K562 (cell line): Measurements from ENCODE around the gene SFPQ. TPM values are rescaled to one million over a fixed set of nuclear protein-coding genes. Genes with fewer than 3 reads are reported as not detected.

ENCODE experiments used
- ADNP ChIP-seq: fragments of 200-800 bp; sonication (Bioruptor generic); IDR thresholded peaks from 2 replicates; pipeline ENCODE4 v1.6.1; 2016; ENCODE audit warnings: missing genetic modification characterization, missing compliant biosample characterization
- EP400 ChIP-seq: fragments of 450-650 bp; IDR thresholded peaks from 2 replicates; pipeline ENCODE4 v1.6.1; 2017; ENCODE audit warnings: antibody characterized with exemption, mild to moderate bottlenecking, moderate library complexity
- HDAC2 ChIP-seq: fragments of 450-650 bp; IDR thresholded peaks from 2 replicates; pipeline ENCODE4 v1.6.1; 2016; ENCODE audit warnings: mild to moderate bottlenecking
- HES1 ChIP-seq: fragments of 450-650 bp; IDR thresholded peaks from 2 replicates; pipeline ENCODE4 v1.6.1; 2016; ENCODE audit warnings: low read depth, mild to moderate bottlenecking, moderate library complexity
- MAFF ChIP-seq: IDR thresholded peaks from 2 replicates; pipeline ENCODE4 v1.6.1; 2012; ENCODE audit warnings: low read length, improper control_type of control experiment
- NCOA6 ChIP-seq: fragments of 450-650 bp; IDR thresholded peaks from 2 replicates; pipeline ENCODE4 v1.6.1; 2017; ENCODE audit warnings: mild to moderate bottlenecking
- NFYB ChIP-seq: IDR thresholded peaks from 2 replicates; pipeline ENCODE4 v1.6.1; 2011; ENCODE audit warnings: mild to moderate bottlenecking, moderate library complexity; ENCODE audit not compliant: insufficient read length; ENCODE audit errors: extremely low read depth
- PTBP1 ChIP-seq: fragments of 200-400 bp; formaldehyde crosslinking; IDR thresholded peaks from 2 replicates; pipeline ENCODE4 v1.6.1; 2017; ENCODE audit warnings: low read depth, low read length
- RBBP5 ChIP-seq: fragments of 200-600 bp; sonication (generic); IDR thresholded peaks from 2 replicates; pipeline ENCODE4 v1.6.1; 2012; ENCODE audit warnings: borderline replicate concordance, mild to moderate bottlenecking, low read length, control low read depth, inconsistent platforms; ENCODE audit not compliant: insufficient read depth, poor library complexity, severe bottlenecking
- RBM14 ChIP-seq: fragments of 200-400 bp; formaldehyde crosslinking; IDR thresholded peaks from 2 replicates; pipeline ENCODE4 v1.6.1; 2018; ENCODE audit warnings: low read depth, mild to moderate bottlenecking, low read length, moderate library complexity, borderline replicate concordance; ENCODE audit not compliant: insufficient read depth
- RBM17 ChIP-seq: fragments of 200-400 bp; formaldehyde crosslinking; IDR thresholded peaks from 2 replicates; pipeline ENCODE4 v1.6.1; 2017; ENCODE audit warnings: low read depth, mild to moderate bottlenecking, low read length, borderline replicate concordance
- RFX1 ChIP-seq: fragments of 450-650 bp; IDR thresholded peaks from 2 replicates; pipeline ENCODE4 v1.6.1; 2016; ENCODE audit warnings: mild to moderate bottlenecking, moderate library complexity
- RUNX1 ChIP-seq: sonication (generic); IDR thresholded peaks from 2 replicates; pipeline ENCODE4 v1.6.1; 2016; ENCODE audit warnings: antibody characterized with exemption, low read depth
- SAFB ChIP-seq: fragments of 200-400 bp; formaldehyde crosslinking; IDR thresholded peaks from 2 replicates; pipeline ENCODE4 v1.6.1; 2017; ENCODE audit warnings: low read depth, low read length, borderline replicate concordance
- SRSF1 ChIP-seq: fragments of 200-400 bp; formaldehyde crosslinking; IDR thresholded peaks from 2 replicates; pipeline ENCODE4 v1.6.1; 2017; ENCODE audit warnings: mild to moderate bottlenecking, low read depth, low read length, moderate library complexity
- TAF1 ChIP-seq: IDR thresholded peaks from 2 replicates; pipeline ENCODE4 v1.6.1; 2011; ENCODE audit warnings: mild to moderate bottlenecking, low read length, moderate library complexity; ENCODE audit not compliant: insufficient read depth, control insufficient read depth, severe bottlenecking; ENCODE audit errors: extremely low read depth
- TAF9B ChIP-seq: fragments of 450-650 bp; IDR thresholded peaks from 2 replicates; pipeline ENCODE4 v1.6.1; 2018; ENCODE audit warnings: mild to moderate bottlenecking; ENCODE audit not compliant: partially characterized antibody
- TBP ChIP-seq: optimal IDR thresholded peaks from 2 replicates; pipeline ENCODE3; 2011; ENCODE audit warnings: low read depth, low read length, improper control_type of control experiment
- TEAD2 ChIP-seq: fragments of 450-650 bp; IDR thresholded peaks from 2 replicates; pipeline ENCODE4 v1.6.1; 2016; ENCODE audit warnings: missing genetic modification characterization, control low read depth, missing compliant biosample characterization
- ZBTB8A ChIP-seq: fragments of 450-650 bp; IDR thresholded peaks from 2 replicates; pipeline ENCODE4 v1.6.1; 2018; ENCODE audit warnings: mild to moderate bottlenecking, moderate library complexity; ENCODE audit not compliant: partially characterized antibody
- ZNF184 ChIP-seq: sonication (generic); formaldehyde crosslinking; IDR thresholded peaks from 2 replicates; pipeline ENCODE4 v1.5.0; 2020; ENCODE audit warnings: missing genetic modification reagents
- ZNF24 ChIP-seq: fragments of 450-650 bp; IDR thresholded peaks from 2 replicates; pipeline ENCODE4 v1.6.1; 2016
- ZNF3 ChIP-seq: fragments of 250-450 bp; sonication (Bioruptor Pico); IDR thresholded peaks from 2 replicates; pipeline ENCODE4 v1.5.0; 2021; ENCODE audit warnings: mild to moderate bottlenecking, moderate library complexity
- ZNF395 ChIP-seq: fragments of 200-800 bp; sonication (Bioruptor generic); IDR thresholded peaks from 2 replicates; pipeline ENCODE4 v1.6.1; 2017; ENCODE audit warnings: missing genetic modification characterization, missing compliant biosample characterization
- ZNF778 ChIP-seq: fragments of 450-650 bp; formaldehyde crosslinking; IDR thresholded peaks from 2 replicates; pipeline ENCODE4 v1.4.0; 2020; ENCODE audit warnings: mild to moderate bottlenecking, moderate library complexity
- ZNF785 ChIP-seq: fragments of 250-450 bp; sonication (Bioruptor Pico); IDR thresholded peaks from 2 replicates; pipeline ENCODE4 v1.4.0; 2020; ENCODE audit warnings: mild to moderate bottlenecking
- ZZZ3 ChIP-seq: fragments of 450-650 bp; IDR thresholded peaks from 2 replicates; pipeline ENCODE4 v1.6.1; 2016; ENCODE audit warnings: antibody characterized with exemption, mild to moderate bottlenecking, moderate library complexity
- polyA plus RNA-seq, 8 experiments: library from polyadenylated mRNA; depleted of rRNA in 4 of 8; stranded (reverse) in 5 of 8; unstranded in 3 of 8; fragments of >200 nt; fragmentation: Nextera tagmentation in 2 of 8; fragmentation: Illumina TruSeq in 1 of 8; extraction: Ambion mirVana in 2 of 8; extraction: Trizol in 1 of 8; gene quantifications; 2 replicates each; pipeline versions ENCODE4 v1.2.1 to v1.2.3, GENCODE V29; 2011 to 2014; ENCODE audit warnings: inconsistent platforms in 1 of 8, missing spikeins in 1 of 8
- total RNA-seq, 7 experiments: library from RNA; depleted of rRNA in 6 of 7; stranded (reverse); fragments of >200 nt in 6 of 7; fragmentation: Illumina TruSeq in 2 of 7; extraction: Trizol in 2 of 7; gene quantifications; 2 replicates each; pipeline versions ENCODE4 v1.2.1 to v1.2.3, GENCODE V29; 2011 to 2021; ENCODE audit warnings: low replicate concordance in 1 of 7
- TF ChIP-seq, protein P1 (sequence below): sonication (generic); formaldehyde crosslinking; IDR thresholded peaks from 2 replicates; pipeline ENCODE4 v1.9.0; 2022; ENCODE audit warnings: mild to moderate bottlenecking, missing genetic modification reagents
- TF ChIP-seq, protein P2 (sequence below): fragments of 450-650 bp; IDR thresholded peaks from 2 replicates; pipeline ENCODE4 v1.6.1; 2016; ENCODE audit warnings: antibody characterized with exemption

Gene SFPQ
- total and polyA plus RNA-seq, 9 of the 15 experiments (the other 6 are each of a cell fraction or from before 2014, with no cell fraction given): 69.7 to 562 (median 399) TPM

DNA sequence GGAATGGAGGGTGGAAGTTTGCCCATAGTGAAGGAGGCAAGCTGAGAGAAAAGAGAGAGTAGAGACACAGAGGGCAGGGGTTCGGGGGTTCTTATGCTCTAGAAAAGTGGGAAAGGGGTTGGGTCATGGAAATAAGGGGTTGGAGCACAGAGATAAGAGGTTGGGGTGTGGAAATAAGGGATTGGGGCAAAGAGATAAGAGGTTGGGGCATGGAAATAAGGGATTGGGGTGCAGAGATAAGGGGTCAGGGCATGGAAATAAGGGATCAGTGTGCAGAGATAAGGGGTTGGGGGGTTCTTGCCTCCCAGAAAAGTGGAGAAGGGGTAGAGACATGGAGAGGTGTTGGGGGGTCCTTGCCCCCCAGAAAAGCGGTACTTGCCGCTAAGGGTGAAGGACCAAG is 56.2 kb downstream of the SFPQ start (continued):
- TF ChIP-seq TEAD2 (tag): no peak
- TF ChIP-seq HDAC2: peak; percentile 83
- no peak for TF ChIP-seq RBM17
- TF ChIP-seq NFYB: no peak
- TF ChIP-seq RBM14: no peak
- TF ChIP-seq ZBTB8A: no peak
- TF ChIP-seq RBBP5: no peak
- TF ChIP-seq NCOA6: no peak
- 0 out of 2 replicates have a peak, but pooled peaks have one; percentile 27 for TF ChIP-seq ADNP
- TF ChIP-seq RUNX1: no peak
- TF ChIP-seq SRSF1: no peak
- no peak; the same call in 1 of the 2 replicates for TF ChIP-seq EP400
- TF ChIP-seq ZZZ3: no peak
- TF ChIP-seq SAFB: no peak
- no peak for TF ChIP-seq PTBP1
- TF ChIP-seq, protein P1, sequence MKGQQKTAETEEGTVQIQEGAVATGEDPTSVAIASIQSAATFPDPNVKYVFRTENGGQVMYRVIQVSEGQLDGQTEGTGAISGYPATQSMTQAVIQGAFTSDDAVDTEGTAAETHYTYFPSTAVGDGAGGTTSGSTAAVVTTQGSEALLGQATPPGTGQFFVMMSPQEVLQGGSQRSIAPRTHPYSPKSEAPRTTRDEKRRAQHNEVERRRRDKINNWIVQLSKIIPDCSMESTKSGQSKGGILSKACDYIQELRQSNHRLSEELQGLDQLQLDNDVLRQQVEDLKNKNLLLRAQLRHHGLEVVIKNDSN (CRISPR knock-in tag): no peak
- TF ChIP-seq TAF1: no peak
- TF ChIP-seq, protein P2, sequence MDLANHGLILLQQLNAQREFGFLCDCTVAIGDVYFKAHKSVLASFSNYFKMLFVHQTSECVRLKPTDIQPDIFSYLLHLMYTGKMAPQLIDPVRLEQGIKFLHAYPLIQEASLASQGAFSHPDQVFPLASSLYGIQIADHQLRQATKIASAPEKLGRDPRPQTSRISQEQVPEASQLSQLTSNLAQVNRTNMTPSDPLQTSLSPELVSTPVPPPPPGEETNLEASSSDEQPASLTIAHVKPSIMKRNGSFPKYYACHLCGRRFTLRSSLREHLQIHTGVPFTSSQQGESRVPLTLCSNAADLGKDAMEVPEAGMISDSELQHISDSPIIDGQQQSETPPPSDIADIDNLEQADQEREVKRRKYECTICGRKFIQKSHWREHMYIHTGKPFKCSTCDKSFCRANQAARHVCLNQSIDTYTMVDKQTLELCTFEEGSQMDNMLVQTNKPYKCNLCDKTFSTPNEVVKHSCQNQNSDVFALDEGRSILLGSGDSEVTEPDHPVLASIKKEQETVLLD: peak; percentile 86; the same call in 1 of the 2 replicates
- TF ChIP-seq TAF9B: no peak
- TF ChIP-seq ZNF395: 0 out of 2 replicates have a peak, but pooled peaks have one; percentile 47
- TF ChIP-seq HES1: peak; percentile 80
- TF ChIP-seq ZNF24: no peak
- no peak for TF ChIP-seq ZNF3 (CRISPR knock-in tag)
- TF ChIP-seq ZNF785 (CRISPR knock-in tag): no peak
- TF ChIP-seq RFX1: no peak
- TF ChIP-seq ZNF778 (CRISPR knock-in tag): no peak
- no peak for TF ChIP-seq TBP
- TF ChIP-seq MAFF: no peak
- TF ChIP-seq ZNF184: no peak
